ENCODE data around the gene SEC16B.

Gene SEC16B

DNA sequence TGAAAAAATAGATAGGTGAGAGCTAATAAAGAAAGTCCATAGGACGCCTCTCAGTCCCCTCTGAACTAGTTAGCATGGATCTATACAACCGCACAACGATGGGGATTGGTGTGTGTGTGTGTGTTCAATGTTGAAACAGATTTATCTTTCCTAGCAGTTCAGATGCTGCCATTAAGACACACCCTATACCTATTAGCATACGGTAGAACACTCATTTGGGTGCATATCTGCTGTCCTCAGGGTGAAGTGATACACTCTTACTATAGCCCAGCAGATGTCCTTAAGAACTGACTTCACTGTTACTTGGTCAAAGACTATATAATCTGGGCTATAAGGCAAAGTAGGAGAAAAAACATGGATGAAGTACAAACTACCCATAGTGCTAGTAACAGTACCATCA, 4.6 kb downstream of the SEC16B start:
- TF ChIP-seq CTCF (IDR thresholded peaks at IDR 0.05) (no peak), ZFX (IDR thresholded peaks at IDR 0.05; ENCODE audit: borderline replicate concordance) (no peak)
- H3K27ac ChIP-seq = no peak overlapping the region

DNA sequence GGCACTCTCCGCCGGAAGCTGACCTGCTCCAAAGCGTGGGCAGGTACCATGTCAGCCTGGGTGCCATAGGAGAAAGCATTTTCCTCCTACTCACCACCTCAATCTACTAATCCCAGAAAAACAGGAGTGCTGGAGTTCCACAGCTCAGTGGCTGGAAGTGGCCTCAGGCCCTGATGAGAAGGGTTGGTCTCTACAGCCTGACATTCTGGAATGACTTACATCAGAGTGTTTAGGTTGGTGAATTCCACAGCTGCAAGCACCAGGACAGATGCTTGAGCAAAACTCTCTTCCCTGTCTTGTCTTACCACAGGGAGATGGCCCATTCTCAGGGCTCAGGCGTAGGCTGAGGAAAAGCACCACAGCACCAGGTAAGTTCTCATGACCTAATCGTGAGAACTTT, 5.5 kb downstream of the SEC16B start:
- H3K27ac ChIP-seq = no peak overlapping the region
- TF ChIP-seq CTCF (IDR thresholded peaks at IDR 0.05) (no peak), ZFX (IDR thresholded peaks at IDR 0.05; ENCODE audit: borderline replicate concordance) (no peak)

GRCh38 chr1:177960939-177961622, 8.8 kb downstream of the SEC16B start:
- no peak overlapping the region for H3K27ac ChIP-seq
- TF ChIP-seq ZFX (IDR thresholded peaks at IDR 0.05; ENCODE audit: borderline replicate concordance) (no peak), CTCF (IDR thresholded peaks at IDR 0.05) (no peak)

GRCh38 chr1:177959811-177960515, 9.9 kb downstream of the SEC16B start:
- TF ChIP-seq ZFX (IDR thresholded peaks at IDR 0.05; ENCODE audit: borderline replicate concordance) (no peak), CTCF (IDR thresholded peaks at IDR 0.05) (peak; percentile 44)
- H3K27ac ChIP-seq = no peak overlapping the region

DNA sequence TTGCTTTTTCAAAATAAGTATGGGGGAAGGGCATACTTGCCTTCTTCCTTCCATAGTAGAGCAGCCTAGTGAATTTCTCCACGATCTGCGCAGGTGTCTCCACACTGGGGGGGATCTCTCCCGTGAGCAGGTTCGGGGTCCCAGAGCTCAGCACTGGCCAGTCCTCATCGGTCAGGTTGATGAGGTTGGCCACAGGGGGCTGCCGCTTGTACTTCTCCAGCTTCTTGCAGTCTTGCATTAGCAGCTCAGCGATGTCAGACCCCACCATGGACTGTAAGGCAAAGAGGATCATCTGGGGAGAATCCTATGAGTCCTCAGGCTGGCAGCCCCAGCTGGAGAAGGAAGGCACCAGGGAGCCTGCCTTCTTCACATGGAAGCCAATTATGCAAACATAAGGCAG, 11.8 kb downstream of the SEC16B start:
- TF ChIP-seq CTCF (IDR thresholded peaks at IDR 0.05) = no peak
- TF ChIP-seq ZFX (IDR thresholded peaks at IDR 0.05; ENCODE audit: borderline replicate concordance) = no peak
- no peak overlapping the region for H3K27ac ChIP-seq

DNA sequence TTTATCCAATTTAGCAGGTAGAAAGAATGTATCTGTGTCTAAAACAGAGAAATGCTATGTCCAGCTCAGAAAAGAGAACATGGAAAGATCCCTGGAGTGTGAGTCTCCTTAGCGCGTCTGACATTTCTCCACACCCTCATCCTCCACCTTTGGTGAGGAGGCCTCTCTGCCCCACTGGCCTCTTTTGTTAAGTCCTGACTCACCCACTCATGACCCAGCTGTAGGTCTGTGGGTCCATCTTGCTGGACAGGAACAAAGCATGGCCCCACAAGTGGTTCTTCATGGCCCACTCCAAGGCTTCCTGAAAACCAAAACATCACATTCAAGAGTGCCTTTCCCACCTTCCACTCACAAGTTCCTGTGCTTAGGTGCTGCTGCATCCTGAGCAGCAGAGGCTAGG, 15.8 kb downstream of the SEC16B start:
- H3K27ac ChIP-seq = no peak overlapping the region
- no peak for TF ChIP-seq ZFX (IDR thresholded peaks at IDR 0.05; ENCODE audit: borderline replicate concordance)
- no peak for TF ChIP-seq CTCF (IDR thresholded peaks at IDR 0.05)

GRCh38 chr1:177953549-177953948, 16.3 kb downstream of the SEC16B start:
- no peak for TF ChIP-seq CTCF (IDR thresholded peaks at IDR 0.05)
- TF ChIP-seq ZFX (IDR thresholded peaks at IDR 0.05; ENCODE audit: borderline replicate concordance) = no peak

More at GRCh38 chr1:177953549-177953948, 16.3 kb downstream of the SEC16B start:
- no peak overlapping the region for H3K27ac ChIP-seq
